NCI-H82 treated with DMSO at 0.1 percent for 48 hours (cell line): ENCODE data around the gene PNPLA3.

Experiments used
- DNase-seq: peaks from one replicate; lab custom pipeline; 2025; ENCODE audit not compliant: unreplicated experiment; lab: John Stamatoyannopoulos, UW

Gene PNPLA3

DNA sequence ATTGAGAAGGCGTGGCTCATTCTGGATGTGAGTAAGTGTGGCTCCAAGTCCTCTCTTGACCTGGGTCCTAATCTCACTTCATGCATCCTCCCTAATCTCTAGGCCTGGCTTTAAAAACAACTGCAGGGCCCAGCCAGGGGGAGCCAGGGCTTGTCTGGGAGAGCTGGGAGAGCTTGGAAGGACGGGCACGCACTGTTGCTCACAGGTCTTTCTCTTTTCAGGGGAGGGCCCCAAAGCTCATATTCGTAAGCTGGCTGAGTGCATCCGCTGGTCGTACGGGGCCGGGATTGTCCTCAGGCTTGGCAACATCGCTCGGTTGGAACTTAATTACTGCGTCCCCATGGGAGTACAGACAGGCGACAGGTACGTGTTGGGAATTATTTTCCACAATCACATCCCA is 66.4 kb downstream of the PNPLA3 start:
- DNase-seq, result no peak

DNA sequence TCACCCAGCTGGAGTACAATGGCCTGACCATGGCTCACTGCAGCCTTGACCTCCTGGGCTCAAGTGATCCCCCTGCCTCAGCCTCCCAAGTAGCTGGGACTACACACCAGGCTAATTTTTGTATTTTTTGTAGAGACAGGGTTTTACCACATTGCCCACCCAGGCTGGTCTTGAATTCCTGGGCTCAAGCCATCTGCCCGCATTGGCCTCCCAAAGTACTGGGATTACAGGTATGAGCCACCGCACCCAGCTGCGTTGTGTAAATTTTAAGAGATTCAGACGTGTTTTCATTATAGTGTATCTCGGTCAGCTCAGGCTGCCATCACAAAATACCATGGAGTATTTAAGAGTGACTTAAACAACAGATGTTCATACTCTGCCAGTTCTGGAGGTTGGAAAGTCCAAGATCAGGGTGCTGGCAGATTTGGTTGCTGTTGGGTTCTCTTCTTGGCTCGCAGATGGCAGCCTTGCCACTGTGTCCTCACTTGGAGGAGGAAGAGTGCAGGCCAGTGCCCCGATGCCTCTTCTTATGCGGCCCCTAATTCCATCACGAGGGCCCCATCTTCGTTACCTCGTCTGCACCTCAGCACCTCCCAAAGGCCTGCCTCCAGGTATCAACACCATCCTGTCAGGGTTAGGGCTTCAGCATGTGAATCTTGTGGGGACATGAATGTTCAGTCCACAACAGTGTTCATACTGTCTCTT is 67.9 kb downstream of the PNPLA3 start:
- DNase-seq, result no peak

DNA sequence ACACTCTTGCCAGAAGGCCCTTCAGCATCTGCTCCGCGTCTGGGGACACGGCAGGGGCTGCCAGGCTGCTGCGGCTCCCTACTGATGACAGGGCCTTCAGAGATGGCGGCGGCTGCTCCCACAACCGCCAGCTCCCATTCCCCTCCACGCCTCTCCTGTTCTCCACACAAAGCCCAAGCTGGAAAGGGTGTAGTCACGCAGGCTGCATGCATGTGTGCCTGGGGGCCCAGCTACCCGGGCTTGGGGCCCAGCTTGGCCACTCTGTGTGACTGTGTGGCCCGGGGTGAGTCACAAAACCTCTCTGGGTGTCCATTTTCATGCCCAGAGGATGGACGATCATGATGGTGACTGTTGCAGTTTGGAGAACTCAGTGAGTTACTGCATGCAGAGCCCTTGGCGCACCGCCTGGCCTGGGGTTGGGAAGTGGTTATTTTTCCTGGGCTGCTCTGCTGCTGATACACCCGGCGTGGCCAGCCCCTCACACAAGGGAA is 68.8 kb downstream of the PNPLA3 start:
- DNase-seq, result no peak

DNA sequence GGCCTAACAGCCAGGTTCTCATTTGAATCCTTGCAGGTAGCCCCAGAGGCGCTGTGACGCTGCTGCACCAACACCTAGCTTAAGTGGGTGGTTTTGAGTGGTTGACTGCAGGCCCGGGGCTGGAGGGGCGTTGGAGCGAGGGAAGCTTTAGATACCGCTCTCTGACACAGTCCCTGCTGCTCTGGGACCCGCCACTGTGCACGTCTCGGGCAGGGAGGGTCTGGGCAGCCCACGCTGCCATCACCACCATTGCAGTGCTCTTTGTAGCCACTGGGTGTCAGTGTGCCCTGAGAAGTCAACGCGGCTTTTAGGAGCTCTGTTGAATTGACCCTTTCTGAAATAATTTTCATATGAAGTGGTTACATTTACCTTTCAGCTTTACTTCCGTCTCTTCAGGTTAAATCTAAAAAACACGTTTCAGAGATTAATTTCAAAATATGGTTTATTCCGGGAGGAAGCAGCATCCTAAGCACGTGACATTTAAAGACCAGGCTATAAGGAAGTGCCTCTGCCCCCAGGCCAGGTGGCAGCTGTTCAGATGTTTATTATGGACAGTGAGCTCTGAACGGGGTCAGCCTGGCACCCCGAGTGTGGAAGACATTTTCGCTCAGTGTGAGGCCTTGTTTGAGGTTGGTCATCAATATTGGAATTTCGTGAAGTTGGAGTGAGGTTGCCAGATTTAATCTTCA is 69.6 kb downstream of the PNPLA3 start:
- DNase-seq, result peak; percentile 3

DNA sequence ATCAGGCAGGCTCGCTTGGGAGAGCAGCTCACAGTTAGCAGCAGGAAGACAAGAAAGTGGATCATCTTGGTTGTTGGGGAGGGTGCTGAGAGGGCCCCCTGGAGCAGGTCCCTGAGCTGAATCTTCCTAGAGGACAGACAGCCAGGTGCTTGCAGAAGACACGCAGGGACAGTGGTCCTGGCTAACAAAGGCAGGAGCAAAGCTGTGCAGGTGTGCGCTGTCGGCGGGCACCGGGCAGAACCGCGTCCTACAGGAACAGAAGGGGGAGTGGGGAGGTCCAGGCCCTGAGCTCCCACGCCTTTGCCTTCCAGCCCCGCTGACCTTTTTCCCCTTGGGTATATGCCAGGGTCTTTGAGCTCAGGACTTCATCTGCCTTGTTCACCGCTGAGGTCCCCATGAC is 70.4 kb downstream of the PNPLA3 start:
- no peak for DNase-seq

DNA sequence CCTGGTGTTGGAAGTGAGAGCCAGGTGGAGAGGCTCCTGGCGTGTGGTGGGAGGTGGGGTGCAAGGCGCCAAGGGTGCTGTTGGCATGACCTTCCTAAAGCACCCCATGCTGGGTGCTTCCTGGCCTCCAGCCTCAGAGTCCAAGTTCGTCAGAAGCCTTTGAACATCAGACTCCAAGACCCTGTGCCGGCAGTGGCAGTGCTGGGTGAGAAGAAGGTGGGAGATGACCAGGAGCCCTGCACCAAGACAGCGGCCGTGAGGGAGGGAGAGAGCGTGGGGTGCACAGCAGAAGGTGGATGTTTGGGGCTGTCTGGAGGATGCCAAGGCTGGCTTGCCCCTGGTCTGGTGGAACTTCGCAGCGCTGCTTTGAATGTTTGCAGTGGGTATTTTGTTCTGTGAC is 70.8 kb downstream of the PNPLA3 start:
- DNase-seq, result no peak

DNA sequence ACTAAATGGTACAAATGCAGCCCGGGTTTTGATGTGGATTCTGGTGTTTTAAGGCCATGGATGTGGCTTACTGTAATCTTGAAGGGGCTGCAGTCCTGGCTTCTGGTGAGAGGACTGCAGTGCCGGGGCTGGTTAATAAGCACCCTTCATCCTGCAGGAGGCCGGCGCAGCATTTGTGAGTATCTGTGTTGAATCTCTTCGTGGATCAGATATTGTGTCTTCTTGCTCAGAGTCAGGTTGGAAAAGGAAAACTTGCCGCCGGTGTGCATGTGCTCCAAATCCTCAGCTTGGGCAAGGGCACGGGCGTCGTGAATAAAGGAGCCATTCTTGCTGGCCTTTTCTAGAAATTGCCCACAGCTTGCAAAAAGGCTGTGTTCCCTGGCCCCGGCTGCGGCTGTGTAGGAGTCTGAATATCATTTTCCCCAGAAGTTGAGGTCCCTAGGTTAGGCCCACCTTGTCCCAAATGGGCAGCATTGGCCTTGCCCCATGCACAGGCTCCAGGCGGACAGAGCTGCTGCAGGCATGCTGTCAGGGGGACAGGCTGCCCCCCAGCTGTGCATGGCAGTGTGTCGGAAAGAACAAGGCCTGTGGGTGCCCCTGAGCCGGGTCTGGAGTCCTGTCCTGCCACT is 71.6 kb downstream of the PNPLA3 start:
- DNase-seq, result no peak

DNA sequence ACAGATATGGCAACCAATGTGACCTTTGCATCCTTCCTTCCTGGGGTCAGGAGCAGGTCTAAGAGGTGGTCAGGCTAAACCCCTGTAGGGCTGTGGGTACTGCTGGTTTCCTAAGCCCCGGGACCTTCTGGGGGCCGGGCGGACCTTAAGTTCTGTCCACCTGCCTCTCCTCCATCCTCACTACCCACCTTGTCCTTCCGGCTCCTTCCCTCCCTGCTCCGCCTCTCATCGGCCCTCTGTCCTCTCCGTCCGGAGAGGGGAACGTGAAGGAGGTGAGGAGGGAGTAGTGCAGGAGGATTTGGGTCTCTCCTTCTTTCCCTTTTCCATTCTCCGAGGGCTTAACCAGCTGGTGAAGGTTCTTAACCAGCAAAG is 72.2 kb downstream of the PNPLA3 start:
- no peak for DNase-seq

DNA sequence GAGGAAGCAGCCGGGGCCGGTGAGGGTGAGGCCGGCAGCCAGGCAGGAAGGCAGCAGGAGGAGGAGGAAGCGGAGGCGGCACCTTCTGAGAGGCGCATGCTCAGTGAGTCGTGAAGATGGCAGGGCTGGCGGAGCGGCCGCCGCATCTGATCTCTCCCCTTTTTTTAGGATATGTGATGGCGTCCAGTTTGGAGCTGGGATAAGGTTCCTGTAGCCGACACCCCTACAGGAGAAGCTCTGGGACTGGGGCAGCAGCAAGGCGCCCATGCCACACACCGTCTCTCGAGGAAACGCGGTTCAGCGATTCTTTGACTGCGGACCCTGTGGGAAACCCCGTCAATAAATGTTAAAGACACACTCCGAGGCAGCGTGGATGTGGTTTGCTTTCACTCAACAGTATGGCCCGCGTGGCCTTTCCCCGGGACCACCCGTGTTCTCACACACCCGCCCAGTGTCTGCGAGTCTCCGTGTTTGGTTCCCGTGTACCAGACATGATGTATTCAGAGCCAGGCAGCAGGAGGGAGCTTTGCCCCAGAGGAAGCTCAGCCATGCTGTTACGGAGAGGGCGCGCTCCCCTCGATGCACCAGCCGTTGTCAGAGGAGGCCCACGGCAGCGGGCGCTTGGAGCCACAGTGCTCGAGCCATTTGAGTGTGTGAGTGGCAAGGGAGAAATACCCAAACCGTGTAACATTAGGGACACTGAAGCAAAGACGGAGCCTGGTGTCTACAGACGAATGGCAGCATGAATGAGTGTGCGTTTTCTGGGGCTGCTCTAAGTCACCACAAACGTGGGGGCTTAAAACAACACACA is 72.8 kb downstream of the PNPLA3 start:
- DNase-seq, result no peak

DNA sequence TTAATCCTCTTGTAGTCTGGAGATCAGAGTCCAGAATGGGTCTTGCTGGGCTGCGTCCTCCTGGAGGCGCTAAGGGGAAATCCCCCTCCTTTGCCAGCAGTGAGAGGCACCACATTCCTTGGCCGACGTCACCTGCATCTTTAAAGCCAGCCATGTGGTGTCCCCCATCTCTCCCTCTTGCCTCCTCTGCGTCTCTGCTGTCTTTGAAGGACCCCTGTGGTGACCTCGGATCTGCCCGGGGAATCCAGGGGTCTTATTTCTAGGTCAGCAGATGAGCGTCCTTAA is 73.3 kb downstream of the PNPLA3 start:
- DNase-seq, result no peak
